ENCODE measurements around the gene SCAPER.

The SCAPER gene

DNA sequence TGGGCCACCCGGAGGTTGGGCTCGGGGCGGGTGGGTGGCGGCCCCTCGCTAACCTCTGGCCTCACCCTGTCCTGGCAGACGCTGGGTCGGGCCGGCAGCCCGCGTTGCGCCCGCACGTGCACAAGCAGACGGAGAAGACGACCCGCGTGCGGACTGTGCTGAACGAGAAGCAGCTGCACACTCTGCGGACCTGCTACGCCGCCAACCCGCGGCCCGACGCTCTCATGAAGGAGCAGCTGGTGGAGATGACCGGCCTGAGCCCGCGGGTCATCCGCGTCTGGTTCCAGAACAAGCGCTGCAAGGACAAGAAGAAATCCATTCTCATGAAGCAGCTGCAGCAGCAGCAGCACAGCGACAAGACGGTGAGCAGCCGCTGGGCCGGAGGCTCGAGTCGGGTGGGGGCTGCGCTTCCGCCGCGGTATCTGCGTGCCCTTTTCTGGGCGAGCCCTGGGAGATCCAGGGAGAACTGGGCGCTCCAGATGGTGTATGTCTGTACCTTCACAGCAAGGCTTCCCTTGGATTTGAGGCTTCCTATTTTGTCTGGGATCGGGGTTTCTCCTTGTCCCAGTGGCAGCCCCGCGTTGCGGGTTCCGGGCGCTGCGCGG is 564.8 kb downstream of the SCAPER start:
- no peak for DNase-seq (ENCODE audit: low read depth in 3 of 3)

DNA sequence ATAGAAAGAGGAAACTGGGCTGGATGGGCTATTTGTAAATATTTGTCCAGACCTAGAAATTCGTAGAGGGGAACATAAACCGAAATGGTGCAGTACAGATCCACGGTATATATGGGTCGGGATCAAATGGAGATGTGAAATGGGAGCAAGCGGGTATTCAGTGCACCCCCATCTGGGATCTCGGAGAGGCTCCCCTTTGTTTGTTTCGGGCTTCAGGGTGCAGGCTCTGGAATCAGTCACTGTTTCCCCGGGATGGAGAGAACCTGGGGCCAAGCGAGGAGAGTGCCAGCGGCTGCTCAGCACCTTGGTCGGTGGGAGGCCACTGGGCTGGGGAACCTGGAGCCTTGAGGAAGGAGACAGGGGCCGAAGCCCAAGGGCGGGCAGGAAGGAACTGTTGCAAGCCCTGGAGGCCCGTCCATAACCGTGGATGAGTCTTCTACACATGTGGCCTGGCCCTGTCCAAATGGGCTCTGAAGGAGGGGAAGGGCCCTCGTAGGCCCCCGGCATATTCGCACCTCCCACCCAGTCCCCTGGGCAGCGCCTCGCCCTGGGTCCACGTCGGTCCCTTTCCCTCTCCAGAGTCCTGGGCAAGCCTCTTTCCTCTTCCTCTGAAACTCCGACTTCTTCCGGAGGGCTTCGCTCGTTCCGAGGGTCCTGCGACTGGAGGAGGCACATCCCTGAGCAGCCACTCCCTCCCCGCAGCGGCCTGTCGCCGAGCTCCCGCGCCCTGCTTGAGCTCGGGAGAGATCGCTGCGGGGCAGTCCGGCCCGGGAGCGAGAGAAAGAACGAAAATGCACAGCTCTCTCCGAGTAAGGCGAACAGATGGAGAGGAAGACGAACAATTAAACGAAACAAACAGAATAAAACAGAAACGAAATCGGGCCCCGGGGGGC is 565.6 kb downstream of the SCAPER start:
- DNase-seq (ENCODE audit: low read depth in 3 of 3) = no peak

DNA sequence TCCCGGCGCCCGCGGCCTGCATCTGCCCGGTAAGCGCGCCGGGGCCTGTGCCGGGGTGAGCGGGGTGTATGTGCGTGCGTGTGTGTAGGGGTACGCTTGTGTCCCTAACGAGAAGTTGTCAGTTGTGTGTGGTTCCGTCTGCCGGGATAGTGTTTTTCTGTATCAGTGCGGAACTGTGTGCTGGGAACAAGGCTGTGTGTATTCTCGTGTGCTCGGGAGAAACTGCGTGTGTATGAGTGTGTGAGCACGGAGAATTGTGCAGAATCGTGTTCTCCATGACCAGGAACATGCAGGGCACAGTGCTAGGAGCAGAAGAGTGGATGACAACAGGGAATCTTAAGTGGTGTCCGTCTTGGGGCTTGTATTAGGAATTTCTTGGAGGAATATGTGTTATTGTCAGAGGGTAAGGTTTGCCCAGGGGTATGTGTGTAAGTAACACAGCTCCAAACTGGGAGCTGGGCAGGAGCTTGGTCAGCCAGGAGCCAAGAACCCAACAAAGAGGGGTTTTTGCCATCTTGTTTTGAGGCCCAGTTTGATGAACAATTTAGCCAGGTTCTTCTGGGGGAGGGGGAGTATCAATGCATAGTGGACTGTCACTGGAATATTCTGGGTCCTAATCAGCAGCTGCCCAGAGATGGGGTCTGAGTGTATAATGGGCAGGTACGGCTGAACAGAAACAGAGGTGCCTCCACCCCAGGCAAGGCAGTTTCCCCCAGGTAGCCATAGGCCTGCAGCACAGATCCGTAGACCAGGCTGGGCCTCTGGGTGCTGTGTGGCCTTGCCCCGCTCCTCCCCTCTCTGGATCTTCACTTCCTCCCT is 566.4 kb downstream of the SCAPER start:
- no peak for DNase-seq (ENCODE audit: low read depth in 3 of 3)

DNA sequence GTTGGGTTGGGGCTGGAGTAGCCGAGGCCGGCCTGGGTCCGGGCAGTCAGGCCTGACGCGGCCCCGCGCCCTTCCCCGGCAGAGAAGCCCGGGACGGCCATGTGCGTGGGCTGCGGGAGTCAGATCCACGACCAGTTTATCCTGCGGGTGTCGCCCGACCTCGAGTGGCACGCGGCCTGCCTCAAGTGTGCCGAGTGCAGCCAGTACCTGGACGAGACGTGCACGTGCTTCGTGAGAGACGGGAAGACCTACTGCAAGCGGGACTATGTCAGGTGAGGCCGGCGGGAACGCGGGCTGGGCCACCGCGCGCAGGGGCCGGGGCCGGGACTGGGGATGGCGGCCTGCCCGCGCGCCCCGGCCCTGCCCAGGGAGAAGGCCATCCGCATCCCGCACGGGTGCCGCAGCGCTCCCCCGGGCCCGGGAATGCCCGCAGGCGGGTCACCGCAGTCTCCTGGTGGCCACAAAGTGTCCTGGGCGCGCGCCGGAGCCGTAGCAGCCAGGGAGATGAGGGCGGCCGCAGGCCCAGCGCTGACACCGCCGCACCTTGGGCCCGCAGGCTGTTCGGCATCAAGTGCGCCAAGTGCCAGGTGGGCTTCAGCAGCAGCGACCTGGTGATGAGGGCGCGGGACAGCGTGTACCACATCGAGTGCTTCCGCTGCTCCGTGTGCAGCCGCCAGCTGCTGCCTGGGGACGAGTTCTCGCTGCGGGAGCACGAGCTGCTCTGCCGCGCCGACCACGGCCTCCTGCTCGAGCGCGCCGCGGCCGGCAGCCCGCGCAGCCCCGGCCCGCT is 567.2 kb downstream of the SCAPER start:
- no peak for DNase-seq (ENCODE audit: low read depth in 3 of 3)

DNA sequence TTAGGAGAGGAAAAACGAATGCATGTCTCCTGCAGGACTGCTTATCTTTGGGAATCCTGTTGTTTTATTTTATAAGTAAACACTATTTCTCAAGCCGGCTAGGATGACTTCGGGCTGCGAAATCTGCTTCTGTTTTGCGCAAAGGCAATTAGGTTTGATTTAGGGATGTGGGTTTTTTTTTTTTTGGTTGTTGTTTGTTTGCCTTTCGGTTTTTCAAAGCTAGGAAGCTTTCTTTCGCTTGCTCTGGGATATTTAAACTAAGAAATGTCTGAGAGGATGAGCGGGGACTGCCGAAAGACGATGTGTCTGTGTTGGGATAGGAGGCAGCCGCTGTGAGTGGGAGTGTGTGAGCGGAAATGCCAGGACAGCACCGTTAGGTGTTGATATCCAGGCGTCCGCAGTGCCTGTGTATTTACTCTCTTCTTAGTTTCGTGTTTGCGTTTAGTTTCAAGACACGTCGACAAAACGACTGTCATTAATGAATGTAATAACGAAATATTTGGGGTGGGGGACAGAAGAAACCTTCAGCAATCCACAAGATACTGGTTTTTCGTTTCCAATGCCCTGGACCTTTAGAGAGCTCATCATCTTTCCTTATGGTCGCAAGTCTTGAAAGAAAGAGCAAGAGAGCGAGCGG is 568.0 kb downstream of the SCAPER start:
- no peak for DNase-seq (ENCODE audit: low read depth in 3 of 3)

DNA sequence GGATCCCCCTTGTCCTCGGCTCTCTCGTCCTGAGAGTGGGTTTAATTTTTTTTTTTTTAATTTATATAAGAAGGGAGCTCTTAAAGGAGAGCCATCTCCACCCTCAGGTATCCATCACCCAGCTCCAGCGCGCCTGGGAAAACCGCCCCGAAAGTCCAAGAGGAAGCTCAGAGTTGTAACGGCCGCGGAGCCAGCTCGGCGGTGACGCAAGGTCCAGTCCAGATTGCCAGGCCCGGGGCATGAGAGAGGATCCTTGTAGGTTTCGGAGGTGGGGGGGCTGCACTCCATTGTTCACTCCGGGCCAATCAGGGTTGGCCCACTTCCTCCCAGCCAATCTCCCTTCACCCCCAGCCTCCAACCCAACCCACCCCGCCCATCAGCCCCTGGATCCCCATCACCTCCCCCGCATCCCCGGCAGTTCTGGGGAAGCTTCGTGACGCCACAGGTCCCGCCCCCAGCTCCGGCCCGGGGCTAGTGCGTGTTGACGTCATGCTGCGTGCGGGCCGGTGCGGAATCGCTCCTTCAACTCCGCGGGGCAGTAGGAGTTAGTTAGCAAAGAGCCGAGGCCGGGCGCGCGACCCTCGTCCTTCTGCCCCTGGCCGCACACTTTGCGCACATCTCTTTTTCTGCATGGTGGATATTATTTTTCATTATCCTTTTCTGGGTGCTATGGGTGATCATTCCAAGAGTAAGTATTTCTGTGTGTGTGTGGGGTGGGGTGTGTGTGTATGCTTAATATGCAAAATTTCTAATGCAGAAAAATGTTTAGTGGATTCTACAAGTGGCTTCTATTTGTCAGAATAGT is 568.7 kb downstream of the SCAPER start, which contains the start of gene ISL2:
Gene ISL2, plus strand, starts transcription at position 520 of the 805 bp plus-strand sequence. Its CDS starts 111 bp downstream, at position 631.
- peak in 2 of 3 experiments; percentile 26 to 45 for DNase-seq (ENCODE audit: low read depth in 3 of 3)

DNA sequence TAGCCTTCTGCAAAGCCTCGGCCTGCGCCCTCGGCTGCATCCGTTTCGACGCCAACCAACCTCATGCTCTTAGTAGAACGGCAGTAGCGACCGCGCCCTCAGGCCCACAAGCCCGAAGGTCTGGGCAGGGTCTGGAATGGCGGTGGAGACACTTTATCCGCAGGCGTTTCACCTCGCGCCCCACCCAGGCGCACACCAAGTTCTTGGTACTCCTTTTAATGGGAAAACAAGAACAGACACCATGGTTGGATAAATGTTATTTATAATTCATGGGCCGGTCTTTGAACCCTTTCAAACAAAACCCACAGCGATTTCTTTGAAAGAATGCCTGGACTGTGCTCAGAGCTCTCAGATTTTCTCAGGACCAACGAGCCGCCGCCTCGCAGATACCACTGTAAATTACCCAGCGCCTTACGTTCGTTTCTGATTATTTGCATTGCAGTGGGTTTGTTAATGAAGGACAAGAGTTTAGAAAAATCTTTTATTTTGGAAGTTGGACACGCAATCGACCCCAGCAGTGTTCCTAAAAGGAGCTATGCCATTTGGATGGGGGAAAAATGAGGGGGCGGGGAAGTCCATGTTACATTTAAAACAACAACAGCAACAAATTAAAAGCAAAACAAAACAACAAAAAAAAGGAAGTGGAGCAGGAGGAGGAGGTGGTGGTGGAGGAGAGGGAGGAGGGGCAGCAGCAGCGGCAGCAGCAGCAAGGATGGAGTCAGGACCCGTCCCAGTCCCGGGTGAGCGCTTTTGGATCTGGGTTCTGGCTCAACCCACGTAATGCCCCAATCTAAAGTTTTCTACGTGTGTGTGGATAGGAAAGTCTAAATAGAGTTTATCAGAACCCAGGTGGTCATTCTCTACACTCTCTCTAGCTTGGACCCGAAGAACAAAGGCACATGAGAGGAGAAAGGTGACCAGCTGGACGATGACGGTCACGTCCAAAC is 569.6 kb downstream of the SCAPER start:
- no peak for DNase-seq (ENCODE audit: low read depth in 3 of 3)

DNA sequence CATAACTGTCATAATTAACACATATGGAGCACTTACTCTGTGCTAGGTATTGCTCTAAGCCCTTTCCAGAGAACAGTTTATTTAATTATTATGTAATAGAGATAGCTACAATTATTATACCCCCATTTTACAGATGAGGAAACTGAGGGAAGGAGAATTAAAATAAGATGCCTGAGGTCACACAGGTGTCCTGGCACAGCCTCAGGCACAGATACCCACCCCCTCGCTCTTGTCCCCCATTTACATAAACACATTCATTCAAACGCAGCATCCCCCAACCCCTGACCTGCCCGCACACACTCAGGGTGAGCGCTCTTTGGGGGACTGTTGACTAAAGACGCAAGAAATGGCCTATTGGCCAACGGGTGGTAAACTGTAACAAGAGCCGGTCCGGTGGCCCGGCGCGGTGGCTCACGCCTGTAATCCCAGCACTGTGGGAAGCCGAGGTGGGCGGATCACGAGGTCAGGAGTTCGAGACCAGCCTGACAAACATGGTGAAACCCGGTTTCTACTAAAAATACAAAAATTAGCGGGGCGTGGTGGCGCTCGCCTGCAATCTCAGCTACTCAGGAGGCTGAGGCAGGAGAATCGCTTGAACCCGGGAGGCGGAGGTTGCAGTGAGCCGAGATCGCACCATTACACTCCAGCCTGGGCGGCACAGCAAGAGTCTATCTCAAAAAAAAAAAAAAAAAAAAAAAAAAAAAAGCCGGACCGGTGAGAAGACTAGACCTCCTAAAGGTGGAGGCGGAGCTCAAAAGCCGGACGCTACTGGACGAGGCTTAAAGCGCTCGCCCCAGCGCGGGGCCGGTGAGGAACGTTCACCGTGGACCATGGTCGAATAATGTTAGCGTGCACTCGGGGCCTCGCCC is 570.5 kb downstream of the SCAPER start:
- no peak for DNase-seq (ENCODE audit: low read depth in 3 of 3)

DNA sequence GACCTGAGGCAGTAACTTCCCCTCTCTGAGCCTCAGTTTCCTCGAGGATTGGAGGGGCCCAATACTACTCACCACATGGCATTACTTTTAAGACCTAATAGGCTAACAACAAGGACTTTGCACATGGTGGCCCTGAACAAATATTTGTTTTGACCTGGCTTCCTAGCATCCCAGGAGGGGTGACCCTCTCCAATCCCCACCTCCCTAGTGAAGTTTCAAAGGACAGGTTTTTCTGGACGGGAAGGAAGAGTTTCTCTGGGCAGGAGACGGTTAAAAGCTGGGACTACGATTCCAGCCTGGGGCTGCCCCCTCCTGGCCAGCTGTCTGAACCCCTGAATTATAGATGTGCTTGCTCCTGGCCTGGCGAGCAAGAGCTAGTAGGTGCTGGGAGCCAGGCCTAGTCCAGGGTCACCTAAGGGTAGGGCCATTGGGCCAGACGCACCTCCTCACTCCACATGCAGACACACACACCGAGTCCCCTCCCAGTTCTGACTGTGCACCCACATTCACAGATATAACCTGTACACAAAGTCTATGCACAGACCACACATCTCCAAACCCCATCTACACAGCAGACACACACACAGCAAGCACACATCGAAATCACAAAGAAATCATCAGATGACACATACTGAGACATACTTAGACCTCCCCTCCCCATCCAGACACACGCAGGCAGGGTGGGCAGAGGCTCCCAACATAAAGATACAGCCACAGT is 571.3 kb downstream of the SCAPER start:
- DNase-seq (ENCODE audit: low read depth in 3 of 3) = no peak

DNA sequence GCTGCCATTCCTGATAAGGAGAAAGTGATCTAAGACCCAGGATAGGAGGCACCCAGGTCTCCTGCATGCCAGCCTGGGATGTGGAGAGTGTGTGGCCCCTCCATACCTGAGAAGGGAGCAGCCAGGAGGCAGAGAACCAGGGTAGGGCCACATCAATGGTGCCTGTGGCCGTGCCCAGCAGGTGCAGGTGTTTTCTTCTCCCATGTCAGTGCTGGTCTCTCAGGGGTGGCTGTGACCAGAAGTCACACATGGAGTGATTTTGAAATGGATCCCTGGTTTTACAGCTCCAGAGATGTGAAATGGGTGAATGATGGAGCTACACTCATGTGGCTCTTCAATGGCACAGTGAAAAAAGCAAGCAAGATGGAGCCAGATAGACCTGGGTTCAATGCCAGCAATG is 571.8 kb downstream of the SCAPER start:
- DNase-seq (ENCODE audit: low read depth in 3 of 3) = no peak

DNA sequence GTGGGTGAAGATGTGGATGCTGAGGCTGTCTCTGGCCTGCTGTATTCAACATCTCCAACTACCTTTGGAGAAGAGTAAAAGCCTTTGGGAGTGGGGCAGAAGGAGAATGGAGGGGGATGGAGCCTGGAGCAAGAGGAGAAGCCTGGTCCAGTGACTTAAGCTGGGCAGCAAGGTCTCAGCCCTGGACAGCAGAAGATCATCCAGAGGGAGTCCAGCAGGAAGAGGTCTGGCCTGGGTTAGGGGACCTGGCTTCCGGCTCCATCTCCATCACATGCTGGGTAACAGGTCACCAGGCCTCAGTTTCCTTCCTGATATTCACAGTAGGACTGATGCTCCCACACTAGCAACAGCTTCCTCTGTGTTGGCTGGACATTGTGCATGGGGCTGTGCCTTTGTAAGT is 572.3 kb downstream of the SCAPER start:
- DNase-seq (ENCODE audit: low read depth in 3 of 3) = no peak

DNA sequence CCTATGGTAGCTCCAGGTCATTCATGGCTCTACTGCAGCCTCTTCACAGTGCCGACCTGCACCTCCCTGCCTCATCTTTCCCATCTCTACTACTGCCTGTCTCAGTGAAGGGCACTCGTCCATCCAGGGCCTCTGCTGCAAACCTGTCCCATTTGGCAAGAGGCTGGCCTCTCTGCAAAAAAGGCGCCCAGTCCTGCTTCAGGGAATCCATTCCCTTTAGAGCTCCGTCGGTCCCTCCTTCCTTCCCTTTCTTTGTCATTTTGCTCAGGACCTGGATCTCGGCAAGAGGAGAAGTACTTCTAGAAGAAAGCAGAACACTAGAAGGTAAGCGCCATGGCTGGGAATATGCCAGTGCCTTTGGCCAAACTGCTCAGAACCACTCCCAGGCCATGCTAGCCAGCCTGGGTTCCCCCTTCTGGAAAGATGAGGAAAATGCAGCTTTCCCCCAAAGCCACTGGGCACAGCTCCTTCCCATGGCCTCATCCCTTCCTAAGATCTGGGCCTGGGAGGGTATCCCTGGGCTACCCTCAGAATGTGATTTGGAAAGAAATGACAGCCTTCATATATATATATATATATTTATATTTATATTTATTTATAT is 575.0 kb downstream of the SCAPER start:
- DNase-seq (ENCODE audit: low read depth in 3 of 3) = no peak

DNA sequence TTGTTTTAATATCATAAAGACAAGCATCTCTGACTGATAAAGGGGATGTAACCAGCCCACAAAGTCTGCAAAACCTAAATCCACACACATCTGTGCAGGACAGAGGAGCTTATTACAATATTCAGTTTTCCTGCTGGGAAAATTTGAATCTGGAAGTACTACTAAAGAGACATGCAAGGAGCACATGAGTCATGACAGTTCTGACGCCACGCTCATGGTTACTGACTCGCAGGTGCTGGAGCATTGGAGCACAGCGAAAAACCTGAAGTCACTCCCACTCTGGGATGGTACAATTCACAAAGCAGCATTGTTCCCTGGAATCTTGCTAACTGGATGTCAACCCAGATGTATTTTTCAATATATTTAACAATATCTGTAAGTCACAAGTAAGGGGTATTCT is 576.2 kb downstream of the SCAPER start:
- no peak for DNase-seq (ENCODE audit: low read depth in 3 of 3)

DNA sequence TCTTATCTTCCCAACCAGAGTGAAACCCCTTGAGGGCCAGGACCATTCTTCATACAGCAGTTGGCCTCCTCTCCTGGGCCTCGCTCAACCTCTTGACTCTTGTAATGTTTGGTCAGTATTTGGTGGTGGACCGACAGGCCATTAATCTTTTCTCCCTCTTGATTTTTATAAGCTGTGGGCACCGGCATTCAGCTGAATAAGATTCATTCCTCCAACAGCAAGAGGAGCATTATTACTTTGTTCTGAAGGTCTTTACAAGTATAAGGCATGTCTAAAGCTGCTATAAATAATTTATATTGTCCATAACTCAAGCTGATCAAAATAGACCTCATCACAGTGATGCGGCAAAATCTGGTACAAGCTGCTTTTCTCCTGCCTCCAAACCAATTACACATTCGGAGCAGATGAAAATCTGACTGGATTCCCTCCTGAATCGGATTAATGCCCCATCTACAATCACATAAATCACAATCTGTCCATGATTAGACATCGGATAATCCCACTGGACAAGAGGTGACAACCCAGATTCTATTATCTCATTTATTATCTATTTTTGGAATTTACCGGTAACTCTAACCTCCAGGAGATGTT is 576.9 kb downstream of the SCAPER start:
- DNase-seq (ENCODE audit: low read depth in 3 of 3) = no peak

DNA sequence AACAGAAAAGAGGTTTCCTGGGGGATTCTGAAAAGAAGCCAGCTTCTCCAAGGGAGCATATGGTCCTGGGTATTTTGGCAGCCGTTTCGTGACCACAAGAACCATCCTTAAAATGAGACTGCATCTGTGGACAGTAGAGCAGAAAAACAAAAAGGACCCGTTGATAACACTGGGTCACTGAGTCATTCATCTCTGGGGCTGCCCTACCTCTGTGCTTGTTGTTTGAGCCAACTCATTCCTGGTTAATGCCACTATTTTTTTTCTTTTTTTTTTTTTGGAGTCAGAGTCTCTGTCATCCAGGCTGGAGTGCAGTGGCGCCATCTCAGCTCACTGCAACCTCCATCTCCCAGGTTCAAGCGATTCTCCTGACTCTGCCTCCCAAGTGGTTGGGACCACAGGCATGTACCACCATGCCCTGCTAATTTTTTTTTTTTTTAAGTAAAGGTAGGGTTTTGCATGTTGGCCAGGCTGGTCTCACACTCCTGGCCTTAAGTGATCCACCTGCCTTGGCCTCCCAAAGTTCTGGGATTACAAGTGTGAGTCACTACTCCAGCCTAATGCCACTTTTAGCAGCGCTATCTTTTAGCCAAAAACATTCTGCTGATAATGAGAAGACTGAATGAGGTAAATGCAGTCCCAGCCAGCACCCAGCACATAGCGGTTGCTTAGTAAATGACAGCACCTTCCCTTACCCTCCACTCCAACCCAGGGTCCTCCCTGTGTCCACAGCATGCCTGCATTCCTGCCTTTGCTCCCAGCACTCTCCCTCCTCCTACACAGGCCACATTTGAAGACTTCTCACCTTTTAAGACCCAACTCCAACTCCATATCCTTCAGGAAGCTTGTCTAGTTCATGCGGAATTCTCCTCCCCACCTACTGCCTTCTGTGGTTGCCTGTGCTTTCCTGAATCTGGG is 577.7 kb downstream of the SCAPER start:
- DNase-seq (ENCODE audit: low read depth in 3 of 3) = no peak

DNA sequence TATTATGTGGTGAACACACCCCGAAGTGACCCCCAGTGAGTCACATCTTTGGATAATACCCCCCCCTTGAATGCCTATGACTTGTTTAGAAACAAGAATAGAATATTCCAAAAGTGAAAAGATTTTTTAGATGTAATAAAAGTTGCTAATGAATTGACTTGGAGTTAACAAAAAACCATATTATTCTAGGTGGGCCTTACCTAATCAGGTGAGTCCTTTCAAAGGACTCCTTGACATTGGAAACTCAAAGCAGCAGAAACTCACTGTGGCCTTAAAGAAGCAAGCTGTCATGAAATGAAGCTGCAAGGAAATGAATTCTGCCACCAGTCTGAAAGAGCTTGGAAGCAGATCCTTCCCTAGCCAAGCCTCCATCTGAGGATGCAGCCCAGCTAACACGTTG is 579.4 kb downstream of the SCAPER start:
- no peak for DNase-seq (ENCODE audit: low read depth in 3 of 3)

Measured in stimulated activated CD4-positive, alpha-beta T cell treated with anti-CD3 and anti-CD28 coated beads, TNF-alpha, amount 100 ng/mL, for 4 hours (primary cell).